Fibroblast of villous mesenchyme (primary cell): ENCODE results near the gene TMEM147. TPM values are rescaled to one million over a fixed set of nuclear protein-coding genes. Genes with fewer than 3 reads are reported as not detected.

Experiments used
- DNase-seq: peaks from one replicate; pipeline ENCODE4 v3.0.0-alpha.2; 2010; ENCODE audit warnings: low read depth
- H3K4me3 ChIP-seq: 2 replicates; pipeline ENCODE4 v1.5.1; 2011; ENCODE audit warnings: low read depth, mild to moderate bottlenecking, low read length
- total RNA-seq: library from RNA; depleted of rRNA; stranded (reverse); fragments of >200 nt; gene quantifications from 2 replicates; pipeline ENCODE4 v1.2.3, GENCODE V29; 2012
- TF ChIP-seq, protein P1 (sequence below): IDR thresholded peaks from 2 replicates; pipeline ENCODE4 v1.5.1; 2012; ENCODE audit warnings: low read depth, mild to moderate bottlenecking, low read length; ENCODE audit not compliant: insufficient read depth

Gene TMEM147
- total RNA-seq, 1 donor: 81.2 TPM

GRCh38 chr19:35534803-35535480 lies 10.5 kb upstream of the TMEM147 start:
- no peak overlapping the region for H3K4me3 ChIP-seq
- TF ChIP-seq, protein P1, sequence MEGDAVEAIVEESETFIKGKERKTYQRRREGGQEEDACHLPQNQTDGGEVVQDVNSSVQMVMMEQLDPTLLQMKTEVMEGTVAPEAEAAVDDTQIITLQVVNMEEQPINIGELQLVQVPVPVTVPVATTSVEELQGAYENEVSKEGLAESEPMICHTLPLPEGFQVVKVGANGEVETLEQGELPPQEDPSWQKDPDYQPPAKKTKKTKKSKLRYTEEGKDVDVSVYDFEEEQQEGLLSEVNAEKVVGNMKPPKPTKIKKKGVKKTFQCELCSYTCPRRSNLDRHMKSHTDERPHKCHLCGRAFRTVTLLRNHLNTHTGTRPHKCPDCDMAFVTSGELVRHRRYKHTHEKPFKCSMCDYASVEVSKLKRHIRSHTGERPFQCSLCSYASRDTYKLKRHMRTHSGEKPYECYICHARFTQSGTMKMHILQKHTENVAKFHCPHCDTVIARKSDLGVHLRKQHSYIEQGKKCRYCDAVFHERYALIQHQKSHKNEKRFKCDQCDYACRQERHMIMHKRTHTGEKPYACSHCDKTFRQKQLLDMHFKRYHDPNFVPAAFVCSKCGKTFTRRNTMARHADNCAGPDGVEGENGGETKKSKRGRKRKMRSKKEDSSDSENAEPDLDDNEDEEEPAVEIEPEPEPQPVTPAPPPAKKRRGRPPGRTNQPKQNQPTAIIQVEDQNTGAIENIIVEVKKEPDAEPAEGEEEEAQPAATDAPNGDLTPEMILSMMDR: no peak
- DNase-seq: no peak

DNA sequence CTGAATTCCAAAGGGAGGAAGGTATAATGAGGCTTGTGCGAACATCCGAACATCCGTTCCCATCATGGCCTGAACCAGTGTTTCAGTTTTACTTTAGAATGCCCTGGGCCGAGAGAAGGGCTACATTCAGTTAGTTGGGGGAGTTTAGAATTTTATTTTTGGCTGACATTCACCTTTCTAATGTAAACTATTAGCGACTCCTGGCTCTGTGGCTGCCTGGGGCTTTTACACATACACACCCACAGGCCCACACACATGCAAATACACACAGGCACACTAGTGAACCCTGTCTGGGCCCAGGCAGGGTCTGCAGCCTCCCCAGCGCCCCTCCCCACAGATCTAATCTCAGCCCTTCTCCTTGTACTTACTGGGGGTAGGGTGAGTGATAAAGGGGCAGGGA lies 6.1 kb upstream of the TMEM147 start:
- TF ChIP-seq, protein P1: no peak
- H3K4me3 ChIP-seq: no peak overlapping the region

GRCh38 chr19:35539850-35540249 lies 5.6 kb upstream of the TMEM147 start:
- H3K4me3 ChIP-seq: no peak overlapping the region
- TF ChIP-seq, protein P1: no peak
- DNase-seq: no peak

More for the DNA sequence above, 6.1 kb upstream of the TMEM147 start:
- DNase-seq: no peak

DNA sequence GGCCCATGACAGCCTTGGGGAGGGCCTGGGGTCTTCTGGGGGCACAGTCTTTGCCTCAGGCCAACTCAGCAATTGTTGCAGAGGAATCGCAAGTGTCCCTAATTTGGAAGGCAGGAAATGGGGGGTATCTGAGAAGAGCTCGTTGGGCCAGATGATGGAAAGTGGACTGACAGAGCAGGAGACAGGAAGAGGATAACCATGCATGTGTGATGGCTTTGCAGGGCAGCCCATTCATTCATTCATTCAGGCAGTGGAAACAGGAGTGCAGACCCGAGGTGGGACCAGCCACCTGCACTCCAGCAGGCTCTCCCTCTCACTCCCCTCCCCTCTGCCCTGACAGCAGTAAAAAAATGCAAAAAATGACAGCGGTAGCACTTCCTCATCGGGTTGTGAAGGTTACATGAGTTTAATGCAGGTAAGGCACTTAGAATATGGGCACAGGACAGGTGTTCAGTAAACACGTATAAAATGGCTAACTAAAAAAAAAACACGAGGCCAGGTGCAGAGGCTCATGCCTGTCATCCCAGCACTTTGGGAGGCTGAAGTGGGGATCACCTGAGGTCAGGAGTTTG lies 5.0 kb upstream of the TMEM147 start:
- no peak overlapping the region for H3K4me3 ChIP-seq
- DNase-seq: no peak
- TF ChIP-seq, protein P1: no peak

GRCh38 chr19:35542209-35542608 lies 3.2 kb upstream of the TMEM147 start:
- no peak overlapping the region for H3K4me3 ChIP-seq
- TF ChIP-seq, protein P1: no peak
- no peak for DNase-seq

- no peak overlapping the region for H3K4me3 ChIP-seq
- TF ChIP-seq, protein P1: no peak
- no peak for DNase-seq
These were observed 1.9 kb upstream of the TMEM147 start for GRCh38 chr19:35543280-35544109.
